ENCODE results near the gene DGUOK. TPM values are rescaled to one million over a fixed set of nuclear protein-coding genes. Genes with fewer than 3 reads are reported as not detected.
"Not testable (repeated sequence)": the region's sequence is repeated elsewhere in the genome, so short reads cannot be mapped to it uniquely, and the experiment has no call there.

DGUOK gene
- total RNA-seq, 1 donor from 2014 or later = 45.7 TPM

GRCh38 chr2:73901143-73901542 lies 25.5 kb upstream of the DGUOK start:
- DNase-seq = no peak

- DNase-seq = no peak
These were observed 24.4 kb upstream of the DGUOK start for GRCh38 chr2:73902284-73902683.

GRCh38 chr2:73903313-73903712 lies 23.4 kb upstream of the DGUOK start:
- no peak for DNase-seq

- not testable (repeated sequence) for DNase-seq
These were observed 22.6 kb upstream of the DGUOK start for GRCh38 chr2:73903949-73904613.

- DNase-seq = no peak
These were observed 21.7 kb upstream of the DGUOK start for GRCh38 chr2:73904952-73905351.

- DNase-seq = no peak
These were observed 19.7 kb upstream of the DGUOK start for GRCh38 chr2:73906847-73907505.

- no peak for DNase-seq
These were observed 18.7 kb upstream of the DGUOK start for GRCh38 chr2:73907840-73908452.

- no peak for DNase-seq
These were observed 17.7 kb upstream of the DGUOK start for GRCh38 chr2:73908689-73909652.

- no peak for DNase-seq
These were observed 15.7 kb upstream of the DGUOK start for GRCh38 chr2:73910873-73911547.

GRCh38 chr2:73911548-73912208 lies 15.0 kb upstream of the DGUOK start:
- DNase-seq = no peak

- DNase-seq = no peak
These were observed 13.1 kb upstream of the DGUOK start for GRCh38 chr2:73913414-73914054.

- no peak for DNase-seq
These were observed 12.0 kb upstream of the DGUOK start for GRCh38 chr2:73914667-73915066.

GRCh38 chr2:73915437-73915993 lies 11.2 kb upstream of the DGUOK start:
- no peak for DNase-seq

- DNase-seq = no peak
These were observed 10.0 kb upstream of the DGUOK start for GRCh38 chr2:73916666-73917065.

- no peak for DNase-seq
These were observed 9.4 kb upstream of the DGUOK start for GRCh38 chr2:73917296-73917695.

- no peak for DNase-seq
These were observed 8.9 kb upstream of the DGUOK start for GRCh38 chr2:73917696-73918207.

GRCh38 chr2:73918856-73919255 lies 7.8 kb upstream of the DGUOK start:
- no peak for DNase-seq

GRCh38 chr2:73919596-73920228 lies 7.0 kb upstream of the DGUOK start:
- no peak for DNase-seq

Measured in occipital lobe (tissue), 2 donors.